Mesenchymal stem cell (in vitro differentiated cells and primary cell): ENCODE data around the gene FUBP3.

Source experiments
- DNase-seq: peaks from one replicate; pipeline ENCODE4 v3.0.0-alpha.2; 2013
- H2AFZ ChIP-seq: one replicate; pipeline ENCODE4 v1.6.1; 2013; ENCODE audit warnings: low read depth, mild to moderate bottlenecking, control low read depth, inconsistent platforms, low read length, moderate library complexity
- H2AK5ac ChIP-seq: 2 replicates; pipeline ENCODE4 v1.6.1; 2013; ENCODE audit warnings: low read length, moderate library complexity, mild to moderate bottlenecking, inconsistent platforms; ENCODE audit not compliant: severe bottlenecking
- H2BK120ac ChIP-seq: one replicate; pipeline ENCODE4 v1.6.1; 2013; ENCODE audit warnings: low read depth, mild to moderate bottlenecking, inconsistent platforms, low read length, moderate library complexity
- H2BK12ac ChIP-seq, 2 experiments: one replicate each; pipeline ENCODE4 v1.6.1; 2013; ENCODE audit warnings: inconsistent platforms in 2 of 2, low read length in 2 of 2, mild to moderate bottlenecking in 2 of 2, moderate library complexity in 2 of 2, control low read depth in 1 of 2
- H2BK15ac ChIP-seq: one replicate; pipeline ENCODE4 v1.6.1; 2013; ENCODE audit warnings: mild to moderate bottlenecking, low read depth, inconsistent platforms; ENCODE audit not compliant: poor library complexity, severe bottlenecking
- H2BK5ac ChIP-seq: 2 replicates; pipeline ENCODE4 v1.6.1; 2013; ENCODE audit warnings: low read depth, mild to moderate bottlenecking, low read length, control low read depth, inconsistent platforms; ENCODE audit not compliant: poor library complexity, severe bottlenecking
- H3K14ac ChIP-seq, 2 experiments: one replicate each; pipeline ENCODE4 v1.6.1; 2013; ENCODE audit warnings: inconsistent platforms in 2 of 2, low read length in 2 of 2, control low read depth in 1 of 2, mild to moderate bottlenecking in 1 of 2, moderate library complexity in 1 of 2
- H3K18ac ChIP-seq, 2 experiments: one replicate each; pipeline ENCODE4 v1.6.1; 2013; ENCODE audit warnings: inconsistent platforms in 2 of 2, low read length in 2 of 2, control low read depth in 1 of 2, low read depth in 1 of 2, mild to moderate bottlenecking in 1 of 2
- H3K23ac ChIP-seq, 2 experiments: one replicate each; pipeline ENCODE4 v1.6.1; 2013; ENCODE audit warnings: inconsistent platforms in 2 of 2, low read length in 2 of 2, mild to moderate bottlenecking in 2 of 2, moderate library complexity in 2 of 2, control low read depth in 1 of 2
- H3K27ac ChIP-seq: 2 replicates; pipeline ENCODE4 v1.5.1; 2013; ENCODE audit warnings: mild to moderate bottlenecking, moderate library complexity, low read length, control low read depth, inconsistent platforms; ENCODE audit not compliant: poor library complexity, severe bottlenecking
- H3K27me3 ChIP-seq, 2 experiments: 2 replicates each; pipeline versions ENCODE4 v1.6.1 to v1.7.0; 2013; ENCODE audit warnings: low read length in 2 of 2, mild to moderate bottlenecking in 2 of 2, moderate library complexity in 2 of 2, control low read depth in 1 of 2, inconsistent platforms in 1 of 2; ENCODE audit not compliant: control insufficient read depth in 1 of 2, insufficient read depth in 1 of 2
- H3K36me3 ChIP-seq, 2 experiments: 2 replicates each; pipeline versions ENCODE4 v1.6.1 to v1.7.0; 2013; ENCODE audit warnings: low read length in 2 of 2, control low read depth in 1 of 2, inconsistent platforms in 1 of 2, low read depth in 1 of 2, mild to moderate bottlenecking in 1 of 2; ENCODE audit not compliant: insufficient read depth in 2 of 2, control insufficient read depth in 1 of 2
- H3K4ac ChIP-seq, 2 experiments: one replicate each; pipeline ENCODE4 v1.6.1; 2013; ENCODE audit warnings: inconsistent platforms in 2 of 2, low read length in 2 of 2, mild to moderate bottlenecking in 2 of 2, moderate library complexity in 2 of 2, control low read depth in 1 of 2, low read depth in 1 of 2
- H3K4me1 ChIP-seq: 2 replicates; pipeline ENCODE4 v1.6.1; 2013; ENCODE audit warnings: low read depth, low read length, control low read depth; ENCODE audit not compliant: control insufficient read depth, insufficient read depth
- H3K4me2 ChIP-seq: 2 replicates; pipeline ENCODE4 v1.6.1; 2013; ENCODE audit warnings: low read length, mild to moderate bottlenecking, inconsistent platforms; ENCODE audit not compliant: poor library complexity, severe bottlenecking
- H3K4me3 ChIP-seq, 2 experiments: 2 replicates each; pipeline versions ENCODE4 v1.5.1 to v1.7.0; 2013; ENCODE audit warnings: low read length in 2 of 2, mild to moderate bottlenecking in 2 of 2, control low read depth in 1 of 2, low read depth in 1 of 2; ENCODE audit not compliant: insufficient read depth in 1 of 2
- H3K79me1 ChIP-seq: replicated peaks from 2 replicates; pipeline ENCODE4 v1.6.1; 2013; ENCODE audit warnings: mild to moderate bottlenecking, control low read depth, low read length, inconsistent platforms; ENCODE audit not compliant: poor library complexity, severe bottlenecking
- H3K9ac ChIP-seq: 2 replicates; pipeline ENCODE4 v1.7.0; 2013; ENCODE audit warnings: mild to moderate bottlenecking, low read length, moderate library complexity
- H3K9me3 ChIP-seq: 2 replicates; pipeline ENCODE4 v1.7.0; 2013; ENCODE audit warnings: mild to moderate bottlenecking, low read length; ENCODE audit not compliant: control insufficient read depth
- H4K8ac ChIP-seq: one replicate; pipeline ENCODE4 v1.6.1; 2013; ENCODE audit warnings: inconsistent platforms, mild to moderate bottlenecking, low read length, moderate library complexity
- H4K91ac ChIP-seq: one replicate; pipeline ENCODE4 v1.6.1; 2013; ENCODE audit warnings: mild to moderate bottlenecking, low read length, inconsistent platforms
- WGBS: methylation state at CpG from one replicate; pipeline ENCODE4 v1.1.7; 2013; ENCODE audit warnings: mixed read lengths; 5-methylcytosine and 5-hydroxymethylcytosine counted together

Gene FUBP3

DNA sequence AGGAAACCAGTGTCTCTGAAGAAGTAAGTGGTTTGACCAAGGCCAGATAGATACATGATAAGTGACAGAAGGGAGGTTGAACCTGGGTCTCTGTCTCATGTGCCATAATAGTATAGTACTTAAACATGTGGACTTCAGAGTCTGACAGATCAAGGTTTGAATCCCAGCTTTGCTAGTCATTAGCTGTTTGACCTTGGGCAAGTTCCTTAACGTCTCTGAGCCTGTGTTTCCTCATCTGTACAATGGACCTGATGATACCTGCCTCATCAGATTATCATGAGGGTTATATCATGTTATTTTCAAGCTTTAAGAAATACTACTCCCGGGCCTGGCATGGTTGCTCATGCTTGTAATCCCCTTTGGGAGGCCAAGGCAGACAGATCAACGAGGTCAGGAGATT lies 24.9 kb downstream of the FUBP3 start:
- 99% methylated on average over 3 of the region's 3 CpGs for WGBS
- Histone ChIP-seq H3K27me3 (no peaks in the 10 kb centered on the region), H2BK5ac (no peak overlapping the region), H3K4ac (no peak overlapping the region), H2BK120ac (no peak overlapping the region), H3K14ac (no peak overlapping the region), H3K79me1 (peaks cover 45% of the 10 kb centered on the region), H3K4me1 (peaks cover 5% of the 10 kb centered on the region), H4K91ac (no peak overlapping the region), H4K8ac (no peak overlapping the region), H3K36me3 (peaks cover 35 to 49% of the 10 kb centered on the region in 2 experiments), H3K23ac (no peak overlapping the region), H3K4me3 (no peak overlapping the region), H3K4me2 (no peak overlapping the region), H2BK12ac (no peak overlapping the region), H3K27ac (no peak overlapping the region), H2AK5ac (no peak overlapping the region), H3K18ac (no peak overlapping the region), H2AFZ (no peak overlapping the region), H3K9ac (no peak overlapping the region), H3K9me3 (no peaks in the 10 kb centered on the region), H2BK15ac (no peak overlapping the region)
- DNase-seq, result no peak

- no peaks in the 10 kb centered on the region for H3K27me3 ChIP-seq
- no peak overlapping the region for H3K4me2 ChIP-seq
- H4K8ac ChIP-seq, result no peak overlapping the region
- H3K36me3 ChIP-seq, result peaks cover 24 to 50% of the 10 kb centered on the region in 2 experiments
- no peak overlapping the region for H2BK15ac ChIP-seq
- H3K27ac ChIP-seq, result no peak overlapping the region
- H3K4me1 ChIP-seq, result peaks cover 5% of the 10 kb centered on the region
- no peak overlapping the region for H2BK12ac ChIP-seq
- H2AK5ac ChIP-seq, result no peak overlapping the region
- WGBS, result 97% methylated on average over 8 of the region's 8 CpGs
- DNase-seq, result no peak
- H2BK120ac ChIP-seq, result no peak overlapping the region
- H3K9me3 ChIP-seq, result no peaks in the 10 kb centered on the region
- H3K4me3 ChIP-seq, result peak overlapping the region in 1 of 2 experiments; percentile 17
- no peak overlapping the region for H3K4ac ChIP-seq
- H3K23ac ChIP-seq, result no peak overlapping the region
- no peak overlapping the region for H3K18ac ChIP-seq
- H4K91ac ChIP-seq, result no peak overlapping the region
- no peak overlapping the region for H2AFZ ChIP-seq
- peak overlapping the region; percentile 25 for H3K9ac ChIP-seq
- no peak overlapping the region for H2BK5ac ChIP-seq
- H3K79me1 ChIP-seq, result peaks cover 38% of the 10 kb centered on the region
- no peak overlapping the region for H3K14ac ChIP-seq
These were observed 27.7 kb downstream of the FUBP3 start for GRCh38 chr9:130606887-130607600.

DNA sequence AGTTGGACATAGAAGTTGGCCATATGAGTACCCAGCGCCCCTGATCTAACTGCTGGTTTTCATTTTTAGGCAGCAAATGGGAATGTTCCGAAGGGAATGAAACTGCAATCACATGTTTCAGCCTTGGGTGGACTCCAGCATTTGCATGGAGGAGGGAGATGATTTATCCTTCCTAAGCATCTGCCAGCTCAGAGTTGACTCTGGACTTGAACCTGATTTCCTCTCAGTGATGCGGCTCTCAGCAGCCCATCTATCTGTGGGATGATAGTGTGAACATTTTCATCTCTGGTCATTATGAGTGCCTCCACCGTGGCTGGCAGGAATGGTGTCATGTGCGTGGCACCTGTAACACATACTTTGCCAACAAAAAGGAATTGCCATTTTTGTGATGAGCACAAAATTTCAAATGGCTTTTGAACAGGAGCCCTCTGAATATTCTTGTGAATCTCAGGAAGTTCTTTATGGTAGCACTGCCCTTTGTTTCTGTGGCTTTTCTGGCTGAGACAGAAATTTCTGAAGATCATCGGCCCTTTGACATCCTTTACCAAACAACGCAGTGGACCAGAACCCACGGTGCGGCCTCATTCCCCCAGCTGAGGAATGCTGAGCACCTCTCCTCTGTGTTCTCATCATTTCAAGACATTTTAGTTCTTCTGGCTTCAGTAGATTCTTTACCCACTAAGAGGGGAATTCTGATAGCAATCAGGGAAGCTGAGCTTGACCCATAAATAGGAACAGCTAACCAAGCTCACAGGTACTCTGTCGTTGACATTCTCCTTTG lies 28.5 kb downstream of the FUBP3 start:
- Histone ChIP-seq H4K91ac (no peak overlapping the region), H3K9me3 (no peaks in the 10 kb centered on the region), H2AFZ (no peak overlapping the region), H3K79me1 (peaks cover 31% of the 10 kb centered on the region), H3K14ac (no peak overlapping the region), H3K4me3 (peak overlapping the region in 1 of 2 experiments; percentile 17), H2BK15ac (no peak overlapping the region), H3K23ac (no peak overlapping the region), H2AK5ac (no peak overlapping the region), H3K27ac (no peak overlapping the region), H3K4ac (no peak overlapping the region), H4K8ac (no peak overlapping the region), H3K4me1 (peaks cover 5% of the 10 kb centered on the region), H2BK5ac (no peak overlapping the region), H3K18ac (no peak overlapping the region), H3K4me2 (no peak overlapping the region), H3K27me3 (no peaks in the 10 kb centered on the region), H2BK120ac (no peak overlapping the region), H3K36me3 (peaks cover 20 to 50% of the 10 kb centered on the region in 2 experiments), H2BK12ac (no peak overlapping the region), H3K9ac (peak overlapping the region; percentile 25)
- WGBS, result 98% methylated on average over 9 of the region's 10 CpGs
- DNase-seq, result no peak

DNA sequence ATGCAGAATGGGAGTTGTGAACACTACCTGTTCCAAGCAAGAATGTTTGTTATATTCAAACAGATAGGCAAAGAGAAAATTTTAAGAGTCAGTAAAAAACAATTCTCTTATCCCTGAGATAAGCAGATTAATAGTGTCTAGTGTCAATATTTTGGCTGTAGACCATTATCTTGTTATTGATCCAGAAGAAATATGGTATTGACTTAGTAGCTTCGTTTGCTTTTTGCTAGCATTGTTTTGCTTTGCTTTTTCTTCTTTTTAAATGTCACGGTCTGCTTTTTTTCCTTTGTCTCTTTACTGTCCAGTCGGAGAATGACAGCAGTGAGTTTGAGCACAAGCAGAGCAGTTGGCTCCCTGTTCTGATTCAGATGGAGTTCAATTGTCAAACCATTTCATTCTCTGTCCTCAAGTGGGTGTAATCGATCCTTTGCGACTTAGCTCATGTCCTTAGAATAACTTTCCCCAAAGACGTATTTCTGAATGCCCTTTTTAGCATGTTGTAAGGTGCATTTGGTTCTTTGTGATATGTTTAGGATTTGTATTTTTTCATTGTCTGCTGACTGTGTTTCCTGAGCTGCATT lies 29.3 kb downstream of the FUBP3 start:
- H3K4me2 ChIP-seq, result no peak overlapping the region
- no peak overlapping the region for H3K23ac ChIP-seq
- H4K91ac ChIP-seq, result no peak overlapping the region
- no peak overlapping the region for H4K8ac ChIP-seq
- peaks cover 23 to 53% of the 10 kb centered on the region in 2 experiments for H3K36me3 ChIP-seq
- H3K27ac ChIP-seq, result no peak overlapping the region
- H2BK5ac ChIP-seq, result no peak overlapping the region
- H3K4me1 ChIP-seq, result peaks cover 5% of the 10 kb centered on the region
- H3K27me3 ChIP-seq, result no peaks in the 10 kb centered on the region
- no peak overlapping the region for H3K18ac ChIP-seq
- WGBS, result 92% methylated on average over 6 of the region's 6 CpGs
- H3K9ac ChIP-seq, result no peak overlapping the region
- no peak overlapping the region for H3K14ac ChIP-seq
- H2AK5ac ChIP-seq, result no peak overlapping the region
- H3K4ac ChIP-seq, result no peak overlapping the region
- no peak overlapping the region for H2AFZ ChIP-seq
- no peak for DNase-seq
- peaks cover 35% of the 10 kb centered on the region for H3K79me1 ChIP-seq
- H2BK120ac ChIP-seq, result no peak overlapping the region
- H3K4me3 ChIP-seq, result no peak overlapping the region
- no peak overlapping the region for H2BK12ac ChIP-seq
- no peak overlapping the region for H2BK15ac ChIP-seq
- H3K9me3 ChIP-seq, result no peaks in the 10 kb centered on the region
